Caco-2 (cell line): ENCODE measurements around the gene TMF1. TPM values are rescaled to one million over a fixed set of nuclear protein-coding genes. Genes with fewer than 3 reads are reported as not detected.
A peak's percentile ranks its signal among the peaks of the same experiment; 100 is the strongest.

Experiments used
- Bru-seq: library from RNA; stranded (reverse); fragments of 400-500 nt; gene quantifications from one replicate; lab custom pipeline; 2021; lab: Mats Ljungman, UMichigan
- BruChase-seq, 2 experiments: library from RNA; stranded (reverse); fragments of 400-500 nt; gene quantifications; one replicate each; lab custom pipeline; 2021; lab: Mats Ljungman, UMichigan
- BruUV-seq: library from RNA; stranded (reverse); fragments of 400-500 nt; replicated peaks from 2 replicates; lab custom pipeline; 2021; lab: Mats Ljungman, UMichigan
- CTCF ChIA-PET: fragments of 300-600 bp; sonication (Branson Sonifier 250); formaldehyde crosslinking; loops from one replicate; lab custom pipeline; 2022; ENCODE audit warnings: antibody characterized with exemption; lab: Charles Lee
- POLR2A ChIA-PET: fragments of 300-600 bp; sonication (Branson Sonifier 250); formaldehyde crosslinking; loops from one replicate; lab custom pipeline; 2022; ENCODE audit warnings: antibody characterized with exemption; lab: Charles Lee
- DNase-seq, 2 experiments: peaks; one replicate each; pipeline versions ENCODE4 v3.0.0 to v3.0.0-alpha.2; 2020 to 2022
- H3K27me3 ChIP-seq: replicated peaks from 2 replicates; pipeline ENCODE4 v1.6.0; 2011; ENCODE audit warnings: low read length; ENCODE audit not compliant: control insufficient read depth, insufficient read depth
- H3K36me3 ChIP-seq: 2 replicates; pipeline ENCODE4 v1.5.1; 2011; ENCODE audit warnings: low read length; ENCODE audit not compliant: control insufficient read depth, insufficient read depth
- H3K4me1 ChIP-seq: fragments of 250-450 bp; sonication (Bioruptor Pico); 2 replicates; pipeline ENCODE4 v1.5.1; 2020; ENCODE audit warnings: mild to moderate bottlenecking
- H3K4me3 ChIP-seq: 2 replicates; pipeline ENCODE4 v1.5.1; 2011; ENCODE audit warnings: low read depth, mild to moderate bottlenecking, control low read depth, low read length
- H3K9me3 ChIP-seq: fragments of 250-450 bp; sonication (Bioruptor Pico); 2 replicates; pipeline ENCODE4 v1.5.1; 2020; ENCODE audit warnings: mild to moderate bottlenecking, moderate library complexity
- H3K27ac Mint-ChIP-seq: one replicate; pipeline ENCODE4 v1.8.0; 2022; ENCODE audit warnings: mixed read lengths; ENCODE audit not compliant: unreplicated experiment
- H3K27me3 Mint-ChIP-seq: one replicate; pipeline ENCODE4 v1.8.0; 2022; ENCODE audit warnings: mixed read lengths; ENCODE audit not compliant: insufficient read depth, unreplicated experiment
- H3K36me3 Mint-ChIP-seq: one replicate; pipeline ENCODE4 v1.8.0; 2022; ENCODE audit warnings: mild to moderate bottlenecking, mixed read lengths; ENCODE audit not compliant: insufficient read depth, unreplicated experiment
- H3K4me1 Mint-ChIP-seq: one replicate; pipeline ENCODE4 v1.8.0; 2022; ENCODE audit warnings: low read depth, mixed read lengths; ENCODE audit not compliant: unreplicated experiment
- H3K4me3 Mint-ChIP-seq: one replicate; pipeline ENCODE4 v1.8.0; 2022; ENCODE audit warnings: mild to moderate bottlenecking, moderate library complexity, mixed read lengths; ENCODE audit not compliant: unreplicated experiment
- H3K9me3 Mint-ChIP-seq: one replicate; pipeline ENCODE4 v1.8.0; 2022; ENCODE audit warnings: mixed read lengths; ENCODE audit not compliant: unreplicated experiment
- intact Hi-C: fragments of 100-400 bp; cut with micrococcal nuclease; formaldehyde crosslinking; loops from one replicate; pipeline ENCODE4 v1.10.0; 2022; ENCODE audit not compliant: unreplicated experiment
- long read RNA-seq: library from polyadenylated mRNA; stranded (forward); transcript quantifications from one replicate; pipeline ENCODE4 v2.0.0, GENCODE V29; 2022
- total RNA-seq: library from RNA; stranded (reverse); gene quantifications from 2 replicates; pipeline ENCODE4 v1.2.3, GENCODE V29; 2022
- TF ChIP-seq, protein P1 (sequence below), 2 experiments: fragments of 200-600 bp in 1 of 2; IDR thresholded peaks; 1 replicate in 1 of 2; 2 replicates in 1 of 2; pipeline versions ENCODE4 v1.5.1 to v1.8.0; 2011 to 2022; ENCODE audit warnings: antibody characterized with exemption in 1 of 2, control low read depth in 1 of 2, inconsistent platforms in 1 of 2, low read depth in 1 of 2, low read length in 1 of 2, mild to moderate bottlenecking in 1 of 2, moderate library complexity in 1 of 2; ENCODE audit not compliant: insufficient read depth in 1 of 2, severe bottlenecking in 1 of 2, unreplicated experiment in 1 of 2

TMF1 gene, protein sequence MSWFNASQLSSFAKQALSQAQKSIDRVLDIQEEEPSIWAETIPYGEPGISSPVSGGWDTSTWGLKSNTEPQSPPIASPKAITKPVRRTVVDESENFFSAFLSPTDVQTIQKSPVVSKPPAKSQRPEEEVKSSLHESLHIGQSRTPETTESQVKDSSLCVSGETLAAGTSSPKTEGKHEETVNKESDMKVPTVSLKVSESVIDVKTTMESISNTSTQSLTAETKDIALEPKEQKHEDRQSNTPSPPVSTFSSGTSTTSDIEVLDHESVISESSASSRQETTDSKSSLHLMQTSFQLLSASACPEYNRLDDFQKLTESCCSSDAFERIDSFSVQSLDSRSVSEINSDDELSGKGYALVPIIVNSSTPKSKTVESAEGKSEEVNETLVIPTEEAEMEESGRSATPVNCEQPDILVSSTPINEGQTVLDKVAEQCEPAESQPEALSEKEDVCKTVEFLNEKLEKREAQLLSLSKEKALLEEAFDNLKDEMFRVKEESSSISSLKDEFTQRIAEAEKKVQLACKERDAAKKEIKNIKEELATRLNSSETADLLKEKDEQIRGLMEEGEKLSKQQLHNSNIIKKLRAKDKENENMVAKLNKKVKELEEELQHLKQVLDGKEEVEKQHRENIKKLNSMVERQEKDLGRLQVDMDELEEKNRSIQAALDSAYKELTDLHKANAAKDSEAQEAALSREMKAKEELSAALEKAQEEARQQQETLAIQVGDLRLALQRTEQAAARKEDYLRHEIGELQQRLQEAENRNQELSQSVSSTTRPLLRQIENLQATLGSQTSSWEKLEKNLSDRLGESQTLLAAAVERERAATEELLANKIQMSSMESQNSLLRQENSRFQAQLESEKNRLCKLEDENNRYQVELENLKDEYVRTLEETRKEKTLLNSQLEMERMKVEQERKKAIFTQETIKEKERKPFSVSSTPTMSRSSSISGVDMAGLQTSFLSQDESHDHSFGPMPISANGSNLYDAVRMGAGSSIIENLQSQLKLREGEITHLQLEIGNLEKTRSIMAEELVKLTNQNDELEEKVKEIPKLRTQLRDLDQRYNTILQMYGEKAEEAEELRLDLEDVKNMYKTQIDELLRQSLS
- total RNA-seq (30.2 and 35.0 TPM in 2 replicates), Bru-seq, nascent RNA (percentile 91 among the genes with signal in this experiment), BruChase-seq, experiment 1, labeled RNA remaining after a 2-hour chase (percentile 94 among the genes with signal in this experiment), BruChase-seq, experiment 2, labeled RNA remaining after a 6-hour chase (percentile 91 among the genes with signal in this experiment)
- long read RNA-seq, full-length matches to known transcripts: 30 of 47 reads
- long read RNA-seq, partial matches to known transcripts: 6 of 47 reads
- long read RNA-seq, other reads (novel, unspliced or antisense): 11 of 47 reads

- TF ChIP-seq, protein P1, sequence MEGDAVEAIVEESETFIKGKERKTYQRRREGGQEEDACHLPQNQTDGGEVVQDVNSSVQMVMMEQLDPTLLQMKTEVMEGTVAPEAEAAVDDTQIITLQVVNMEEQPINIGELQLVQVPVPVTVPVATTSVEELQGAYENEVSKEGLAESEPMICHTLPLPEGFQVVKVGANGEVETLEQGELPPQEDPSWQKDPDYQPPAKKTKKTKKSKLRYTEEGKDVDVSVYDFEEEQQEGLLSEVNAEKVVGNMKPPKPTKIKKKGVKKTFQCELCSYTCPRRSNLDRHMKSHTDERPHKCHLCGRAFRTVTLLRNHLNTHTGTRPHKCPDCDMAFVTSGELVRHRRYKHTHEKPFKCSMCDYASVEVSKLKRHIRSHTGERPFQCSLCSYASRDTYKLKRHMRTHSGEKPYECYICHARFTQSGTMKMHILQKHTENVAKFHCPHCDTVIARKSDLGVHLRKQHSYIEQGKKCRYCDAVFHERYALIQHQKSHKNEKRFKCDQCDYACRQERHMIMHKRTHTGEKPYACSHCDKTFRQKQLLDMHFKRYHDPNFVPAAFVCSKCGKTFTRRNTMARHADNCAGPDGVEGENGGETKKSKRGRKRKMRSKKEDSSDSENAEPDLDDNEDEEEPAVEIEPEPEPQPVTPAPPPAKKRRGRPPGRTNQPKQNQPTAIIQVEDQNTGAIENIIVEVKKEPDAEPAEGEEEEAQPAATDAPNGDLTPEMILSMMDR (IDR thresholded peaks at IDR 0.05; ENCODE audit: insufficient read depth in 1 of 2, low read depth in 1 of 2, low read length in 1 of 2, severe bottlenecking in 1 of 2, unreplicated experiment in 1 of 2): no peak
- Mint-ChIP-seq H3K27me3 (no peaks in the 10 kb centered on the region), H3K9me3 (no peaks in the 10 kb centered on the region), H3K4me1 (peaks cover 7% of the 10 kb centered on the region), H3K27ac (peak within 1 kb of the TSS; percentile 99), H3K36me3 (peaks cover 51% of the 10 kb centered on the region), H3K4me3 (peak within 1 kb of the TSS; percentile 97)
- no peaks in the 10 kb centered on the region for H3K9me3 ChIP-seq
- peak within 1 kb of the TSS; percentile 79 for H3K4me3 ChIP-seq
- intact Hi-C loops: loop anchor here (2.0 kb wide), 2 partner anchors 29 to 39 kb away; partner anchors contain the start of genes EOGT and UBA3
- peak; percentile 96 to 98 for DNase-seq
- H3K27me3 ChIP-seq: no peaks in the 10 kb centered on the region
- TSS peak; percentile 28 for BruUV-seq
- peaks cover 8% of the 10 kb centered on the region for H3K4me1 ChIP-seq
- ChIA-PET POLR2A (interaction anchor here (0.7 to 1.4 kb wide), 4 partner anchors 20 to 687 kb away, joined by 3 to 4 read pairs (median 4); partner anchors contain the start of genes EOGT and MITF), CTCF (interaction anchor here (0.5 to 0.6 kb wide), 2 partner anchors 27 to 1942 kb away, joined by 3 to 5 read pairs; no protein-coding TSS in a partner anchor)
- no peaks in the 10 kb centered on the region for H3K36me3 ChIP-seq
Measured at GRCh38 chr3:69051756-69052471, at the start of gene TMF1. TMF1 (minus strand) TSS chr3:69052333; CDS start chr3:69052086, 247 bp downstream.

GRCh38 chr3:69099576-69099975, 47.4 kb upstream of the TMF1 start:
- BruUV-seq: no TSS peak
- intact Hi-C loops: no loop called here
- Histone ChIP-seq H3K27me3 (no peaks in the 10 kb centered on the region), H3K4me1 (no peaks in the 10 kb centered on the region), H3K9me3 (no peaks in the 10 kb centered on the region), H3K4me3 (no peak overlapping the region), H3K36me3 (no peaks in the 10 kb centered on the region)
- Mint-ChIP-seq H3K9me3 (no peaks in the 10 kb centered on the region), H3K27me3 (no peaks in the 10 kb centered on the region), H3K36me3 (no peaks in the 10 kb centered on the region), H3K4me1 (no peaks in the 10 kb centered on the region), H3K4me3 (no peak overlapping the region), H3K27ac (no peak overlapping the region)
- TF ChIP-seq, protein P1 (IDR thresholded peaks at IDR 0.05; ENCODE audit: insufficient read depth in 1 of 2, low read depth in 1 of 2, low read length in 1 of 2, severe bottlenecking in 1 of 2, unreplicated experiment in 1 of 2): no peak
- ChIA-PET CTCF (no interaction called here), POLR2A (no interaction called here)
- no peak for DNase-seq
